Transverse colon (tissue), 4 donors: ENCODE results near the gene SNX18.

Experiments
- POLR2A ChIP-seq: fragments of 450-650 bp; IDR thresholded peaks from one replicate; pipeline ENCODE4 v1.6.1; 2016; ENCODE audit warnings: antibody characterized with exemption, mild to moderate bottlenecking, moderate library complexity
- POLR2AphosphoS5 ChIP-seq, 3 donors: sonication (generic); formaldehyde crosslinking; IDR thresholded peaks; one replicate each; pipeline ENCODE4 v1.6.1; 2016; ENCODE audit warnings: antibody characterized with exemption in 3 of 3
- TF ChIP-seq, protein P1 (sequence below), 5 experiments: fragments of 200-600 bp in 3 of 5; fragments of 450-650 bp in 2 of 5; sonication (generic) in 3 of 5; IDR thresholded peaks; 1 replicate in 2 of 5; 2 replicates in 3 of 5; pipeline ENCODE4 v1.5.1; 2016 to 2017; ENCODE audit warnings: antibody characterized with exemption in 5 of 5, inconsistent platforms in 3 of 5, mild to moderate bottlenecking in 2 of 5, moderate library complexity in 1 of 5

DNA sequence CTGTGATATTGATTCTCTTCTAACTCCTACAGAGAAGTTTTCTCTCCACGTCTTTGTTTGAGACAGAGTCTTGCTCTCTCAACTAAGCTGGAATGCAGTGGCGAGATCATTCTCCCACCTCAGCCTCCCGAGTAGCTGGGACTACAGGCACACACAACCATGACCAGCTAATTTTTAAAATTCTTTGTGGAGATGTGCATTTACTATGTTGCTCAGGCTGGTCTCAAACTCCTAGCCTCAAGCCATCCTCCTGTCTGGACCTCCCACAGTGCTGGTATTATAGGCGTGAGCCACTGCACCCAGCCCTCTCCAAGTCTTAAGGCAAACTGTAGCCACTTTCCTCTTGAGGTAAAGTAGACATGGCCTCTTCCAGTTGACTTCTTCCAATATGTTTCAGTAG is 72.2 kb downstream of the SNX18 start:
- TF ChIP-seq POLR2AphosphoS5 (IDR thresholded peaks at IDR 0.05) = no peak
- TF ChIP-seq, protein P1, sequence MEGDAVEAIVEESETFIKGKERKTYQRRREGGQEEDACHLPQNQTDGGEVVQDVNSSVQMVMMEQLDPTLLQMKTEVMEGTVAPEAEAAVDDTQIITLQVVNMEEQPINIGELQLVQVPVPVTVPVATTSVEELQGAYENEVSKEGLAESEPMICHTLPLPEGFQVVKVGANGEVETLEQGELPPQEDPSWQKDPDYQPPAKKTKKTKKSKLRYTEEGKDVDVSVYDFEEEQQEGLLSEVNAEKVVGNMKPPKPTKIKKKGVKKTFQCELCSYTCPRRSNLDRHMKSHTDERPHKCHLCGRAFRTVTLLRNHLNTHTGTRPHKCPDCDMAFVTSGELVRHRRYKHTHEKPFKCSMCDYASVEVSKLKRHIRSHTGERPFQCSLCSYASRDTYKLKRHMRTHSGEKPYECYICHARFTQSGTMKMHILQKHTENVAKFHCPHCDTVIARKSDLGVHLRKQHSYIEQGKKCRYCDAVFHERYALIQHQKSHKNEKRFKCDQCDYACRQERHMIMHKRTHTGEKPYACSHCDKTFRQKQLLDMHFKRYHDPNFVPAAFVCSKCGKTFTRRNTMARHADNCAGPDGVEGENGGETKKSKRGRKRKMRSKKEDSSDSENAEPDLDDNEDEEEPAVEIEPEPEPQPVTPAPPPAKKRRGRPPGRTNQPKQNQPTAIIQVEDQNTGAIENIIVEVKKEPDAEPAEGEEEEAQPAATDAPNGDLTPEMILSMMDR (IDR thresholded peaks at IDR 0.05) = no peak
- TF ChIP-seq POLR2A = no peak
